GM19455 (cell line): ENCODE measurements around the gene LRRC49.

Experiments
- ATAC-seq: cut with Tn5 transposase; IDR thresholded peaks from one replicate; pipeline ENCODE4 v1.9.1; 2021; ENCODE audit not compliant: unreplicated experiment

LRRC49 gene

GRCh38 chr15:71084264-71084663 lies 191.6 kb downstream of the LRRC49 start:
- no peak for ATAC-seq

- no peak for ATAC-seq
These were observed 193.2 kb downstream of the LRRC49 start for GRCh38 chr15:71085809-71086208.

GRCh38 chr15:71088155-71088554 lies 195.5 kb downstream of the LRRC49 start:
- no peak for ATAC-seq

GRCh38 chr15:71088683-71089082 lies 196.1 kb downstream of the LRRC49 start:
- ATAC-seq, result no peak

GRCh38 chr15:71089801-71090200 lies 197.2 kb downstream of the LRRC49 start:
- no peak for ATAC-seq

GRCh38 chr15:71091601-71092000 lies 199.0 kb downstream of the LRRC49 start:
- ATAC-seq, result no peak

- no peak for ATAC-seq
These were observed 199.5 kb downstream of the LRRC49 start for GRCh38 chr15:71092056-71092600.

GRCh38 chr15:71093054-71094024 lies 200.7 kb downstream of the LRRC49 start:
- ATAC-seq, result no peak

GRCh38 chr15:71094137-71094536 lies 201.5 kb downstream of the LRRC49 start:
- no peak for ATAC-seq

- ATAC-seq, result no peak
These were observed 204.1 kb downstream of the LRRC49 start for GRCh38 chr15:71096676-71097075.

GRCh38 chr15:71097890-71098289 lies 205.3 kb downstream of the LRRC49 start:
- no peak for ATAC-seq

- no peak for ATAC-seq
These were observed 206.3 kb downstream of the LRRC49 start for GRCh38 chr15:71098920-71099319.
